Activated CD4-positive, alpha-beta memory T cell treated with anti-CD3 and anti-CD28 coated beads, Interleukin-2, amount 10 ng/mL, durations not matched to agents 7 days and 5 days (primary cell): ENCODE measurements around the gene FPR3. TPM values are rescaled to one million over a fixed set of nuclear protein-coding genes. Genes with fewer than 3 reads are reported as not detected.

Source experiments
- CTCF ChIA-PET: fragments of 350-600 bp; sonication (Branson Sonifier 250); formaldehyde crosslinking; loops from one replicate; lab custom pipeline; 2021; ENCODE audit warnings: antibody characterized with exemption, inconsistent platforms; lab: Charles Lee
- POLR2A ChIA-PET: fragments of 350-600 bp; sonication (Branson Sonifier 250); formaldehyde crosslinking; loops from one replicate; lab custom pipeline; 2021; ENCODE audit warnings: antibody characterized with exemption; lab: Charles Lee
- DNase-seq: peaks from one replicate; pipeline ENCODE4 v3.0.0-alpha.2; 2020
- H3K27ac Mint-ChIP-seq: one replicate; pipeline ENCODE4 v1.8.0; 2021; ENCODE audit warnings: mild to moderate bottlenecking, mixed read lengths
- H3K27me3 Mint-ChIP-seq: one replicate; pipeline ENCODE4 v1.8.0; 2021; ENCODE audit warnings: mixed read lengths
- H3K36me3 Mint-ChIP-seq: one replicate; pipeline ENCODE4 v1.8.0; 2021; ENCODE audit warnings: low read depth, mixed read lengths
- H3K4me1 Mint-ChIP-seq: one replicate; pipeline ENCODE4 v1.8.0; 2021; ENCODE audit warnings: mixed read lengths
- H3K4me3 Mint-ChIP-seq: one replicate; pipeline ENCODE4 v1.8.0; 2021; ENCODE audit warnings: mild to moderate bottlenecking, mixed read lengths
- H3K9me3 Mint-ChIP-seq: one replicate; pipeline ENCODE4 v1.8.0; 2021; ENCODE audit warnings: mixed read lengths
- total RNA-seq, 2 experiments: library from RNA; stranded (reverse); gene quantifications; one replicate each; pipeline ENCODE4 v1.2.3, GENCODE V29; 2021

The FPR3 gene
- total RNA-seq = not detected

GRCh38 chr19:51794885-51795490 lies at the start of gene FPR3:
Gene FPR3 (plus strand): TSS chr19:51795157. CDS start chr19:51823749, 28,592 bp downstream.
- Mint-ChIP-seq H3K9me3 (peaks cover 25% of the 10 kb centered on the region), H3K36me3 (no peaks in the 10 kb centered on the region), H3K27ac (no peak within 1 kb of the TSS), H3K27me3 (no peaks in the 10 kb centered on the region), H3K4me1 (no peaks in the 10 kb centered on the region), H3K4me3 (no peak within 1 kb of the TSS)
- DNase-seq = no peak
- POLR2A ChIA-PET = no interaction called here
- CTCF ChIA-PET = no interaction called here

GRCh38 chr19:51746731-51747130 lies 48.2 kb upstream of the FPR3 start:
- peaks cover 8% of the 10 kb centered on the region for H3K9me3 Mint-ChIP-seq
- H3K4me1 Mint-ChIP-seq = no peaks in the 10 kb centered on the region
- H3K27ac Mint-ChIP-seq = no peak overlapping the region
- no peak overlapping the region for H3K4me3 Mint-ChIP-seq
- no peaks in the 10 kb centered on the region for H3K36me3 Mint-ChIP-seq
- no peak for DNase-seq
- POLR2A ChIA-PET = no interaction called here
- CTCF ChIA-PET = no interaction called here
- H3K27me3 Mint-ChIP-seq = no peaks in the 10 kb centered on the region

GRCh38 chr19:51749979-51750378 lies 45.0 kb upstream of the FPR3 start:
- ChIA-PET POLR2A (no interaction called here), CTCF (no interaction called here)
- Mint-ChIP-seq H3K36me3 (no peaks in the 10 kb centered on the region), H3K4me1 (no peaks in the 10 kb centered on the region), H3K27ac (no peak overlapping the region), H3K9me3 (peaks cover 16% of the 10 kb centered on the region), H3K4me3 (no peak overlapping the region), H3K27me3 (no peaks in the 10 kb centered on the region)
- no peak for DNase-seq

- Mint-ChIP-seq H3K4me3 (no peak overlapping the region), H3K36me3 (no peaks in the 10 kb centered on the region), H3K4me1 (no peaks in the 10 kb centered on the region), H3K9me3 (peaks cover 19% of the 10 kb centered on the region), H3K27ac (no peak overlapping the region), H3K27me3 (no peaks in the 10 kb centered on the region)
- ChIA-PET CTCF (no interaction called here), POLR2A (no interaction called here)
- no peak for DNase-seq
These were observed 44.4 kb upstream of the FPR3 start for GRCh38 chr19:51750400-51751094.

GRCh38 chr19:51751655-51752054 lies 43.3 kb upstream of the FPR3 start, which contains the start of gene FPR1:
Gene FPR1 (minus strand): TSS chr19:51751878. CDS start chr19:51746994, 4,884 bp downstream.
- Mint-ChIP-seq H3K4me1 (no peaks in the 10 kb centered on the region), H3K36me3 (no peaks in the 10 kb centered on the region), H3K27me3 (no peaks in the 10 kb centered on the region), H3K9me3 (peaks cover 20% of the 10 kb centered on the region), H3K27ac (no peak within 1 kb of the TSS), H3K4me3 (no peak within 1 kb of the TSS)
- ChIA-PET POLR2A (no interaction called here), CTCF (no interaction called here)
- DNase-seq = no peak

GRCh38 chr19:51754109-51754508 lies 40.8 kb upstream of the FPR3 start:
- H3K36me3 Mint-ChIP-seq = no peaks in the 10 kb centered on the region
- ChIA-PET POLR2A (no interaction called here), CTCF (no interaction called here)
- H3K27me3 Mint-ChIP-seq = no peaks in the 10 kb centered on the region
- no peak for DNase-seq
- no peaks in the 10 kb centered on the region for H3K4me1 Mint-ChIP-seq
- H3K9me3 Mint-ChIP-seq = peaks cover 22% of the 10 kb centered on the region
- no peak overlapping the region for H3K4me3 Mint-ChIP-seq
- H3K27ac Mint-ChIP-seq = no peak overlapping the region

GRCh38 chr19:51754770-51755169 lies 40.2 kb upstream of the FPR3 start:
- no peak for DNase-seq
- ChIA-PET CTCF (no interaction called here), POLR2A (no interaction called here)
- H3K36me3 Mint-ChIP-seq = no peaks in the 10 kb centered on the region
- H3K9me3 Mint-ChIP-seq = peaks cover 22% of the 10 kb centered on the region
- no peak overlapping the region for H3K4me3 Mint-ChIP-seq
- no peak overlapping the region for H3K27ac Mint-ChIP-seq
- H3K27me3 Mint-ChIP-seq = no peaks in the 10 kb centered on the region
- no peaks in the 10 kb centered on the region for H3K4me1 Mint-ChIP-seq

GRCh38 chr19:51755571-51755970 lies 39.4 kb upstream of the FPR3 start:
- ChIA-PET CTCF (no interaction called here), POLR2A (no interaction called here)
- no peaks in the 10 kb centered on the region for H3K36me3 Mint-ChIP-seq
- no peaks in the 10 kb centered on the region for H3K4me1 Mint-ChIP-seq
- H3K4me3 Mint-ChIP-seq = no peak overlapping the region
- H3K27ac Mint-ChIP-seq = no peak overlapping the region
- no peak for DNase-seq
- peaks cover 23% of the 10 kb centered on the region for H3K9me3 Mint-ChIP-seq
- no peaks in the 10 kb centered on the region for H3K27me3 Mint-ChIP-seq

GRCh38 chr19:51760697-51761356 lies 34.1 kb upstream of the FPR3 start, which contains the start of gene FPR2:
Gene FPR2 (plus strand): TSS chr19:51761180. CDS start chr19:51768659, 7,479 bp downstream.
- Mint-ChIP-seq H3K4me1 (peaks cover 1% of the 10 kb centered on the region), H3K27ac (no peak within 1 kb of the TSS), H3K9me3 (peaks cover 18% of the 10 kb centered on the region), H3K4me3 (no peak within 1 kb of the TSS), H3K36me3 (no peaks in the 10 kb centered on the region), H3K27me3 (peaks cover 1% of the 10 kb centered on the region)
- CTCF ChIA-PET = no interaction called here
- POLR2A ChIA-PET = no interaction called here
- DNase-seq = no peak

- no peak overlapping the region for H3K27ac Mint-ChIP-seq
- peaks cover 1% of the 10 kb centered on the region for H3K27me3 Mint-ChIP-seq
- H3K36me3 Mint-ChIP-seq = no peaks in the 10 kb centered on the region
- no peak for DNase-seq
- peaks cover 1% of the 10 kb centered on the region for H3K4me1 Mint-ChIP-seq
- POLR2A ChIA-PET = no interaction called here
- CTCF ChIA-PET = no interaction called here
- no peak overlapping the region for H3K4me3 Mint-ChIP-seq
- peaks cover 17% of the 10 kb centered on the region for H3K9me3 Mint-ChIP-seq
These were observed 33.3 kb upstream of the FPR3 start for GRCh38 chr19:51761696-51762095.

- Mint-ChIP-seq H3K27me3 (peaks cover 1% of the 10 kb centered on the region), H3K27ac (no peak overlapping the region), H3K4me1 (peaks cover 1% of the 10 kb centered on the region), H3K9me3 (peaks cover 10% of the 10 kb centered on the region), H3K4me3 (no peak overlapping the region), H3K36me3 (no peaks in the 10 kb centered on the region)
- POLR2A ChIA-PET = no interaction called here
- no peak for DNase-seq
- CTCF ChIA-PET = no interaction called here
These were observed 29.9 kb upstream of the FPR3 start for GRCh38 chr19:51765086-51765485.

- ChIA-PET CTCF (no interaction called here), POLR2A (no interaction called here)
- Mint-ChIP-seq H3K4me1 (peaks cover 1% of the 10 kb centered on the region), H3K36me3 (no peaks in the 10 kb centered on the region), H3K9me3 (peaks cover 10% of the 10 kb centered on the region), H3K27ac (no peak overlapping the region), H3K4me3 (no peak overlapping the region), H3K27me3 (peaks cover 1% of the 10 kb centered on the region)
- no peak for DNase-seq
These were observed 28.5 kb upstream of the FPR3 start for GRCh38 chr19:51766461-51766860.

- Mint-ChIP-seq H3K27me3 (peaks cover 3% of the 10 kb centered on the region), H3K36me3 (no peaks in the 10 kb centered on the region), H3K9me3 (no peaks in the 10 kb centered on the region), H3K27ac (no peak overlapping the region), H3K4me1 (no peaks in the 10 kb centered on the region), H3K4me3 (no peak overlapping the region)
- no peak for DNase-seq
- POLR2A ChIA-PET = no interaction called here
- CTCF ChIA-PET = no interaction called here
These were observed 23.4 kb upstream of the FPR3 start for GRCh38 chr19:51771376-51772130.
